ENCODE results near the gene THOC6.

THOC6 gene

DNA sequence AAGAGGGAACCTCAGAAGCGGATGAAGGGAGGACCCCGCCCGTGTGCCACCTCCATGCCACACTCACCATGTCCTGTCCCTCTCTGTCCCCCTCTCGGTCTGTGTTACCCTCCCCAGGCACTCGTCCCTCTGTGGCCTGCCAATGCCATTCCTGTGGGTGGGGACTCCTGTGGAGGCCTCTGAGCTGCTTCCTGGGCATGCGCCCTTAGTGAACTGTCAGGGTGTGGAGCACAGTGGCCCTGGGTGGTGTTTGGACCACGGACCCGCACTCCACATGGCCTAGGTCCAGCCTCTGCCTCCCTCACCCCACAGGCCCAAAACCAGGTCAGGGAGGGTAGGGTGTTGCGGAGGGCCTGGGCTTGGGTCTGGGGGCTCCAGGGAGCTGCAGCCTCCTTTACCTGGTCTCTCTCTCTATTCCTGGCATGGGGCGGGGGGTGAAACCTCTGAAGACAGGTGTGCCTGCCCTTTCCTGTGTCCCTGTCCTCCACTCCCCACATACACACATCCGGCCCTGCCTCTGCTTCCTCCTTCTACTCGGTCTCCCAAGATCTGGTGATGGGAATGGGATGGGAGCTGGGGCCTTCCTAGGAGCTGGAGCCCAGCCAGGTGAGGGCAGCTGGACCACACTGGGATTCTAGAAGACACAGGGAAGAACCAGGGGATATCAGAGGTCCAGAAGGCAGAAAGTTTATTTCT is 32.1 kb upstream of the THOC6 start:
- DNase-seq (ENCODE audit: low spot score) = no peak

DNA sequence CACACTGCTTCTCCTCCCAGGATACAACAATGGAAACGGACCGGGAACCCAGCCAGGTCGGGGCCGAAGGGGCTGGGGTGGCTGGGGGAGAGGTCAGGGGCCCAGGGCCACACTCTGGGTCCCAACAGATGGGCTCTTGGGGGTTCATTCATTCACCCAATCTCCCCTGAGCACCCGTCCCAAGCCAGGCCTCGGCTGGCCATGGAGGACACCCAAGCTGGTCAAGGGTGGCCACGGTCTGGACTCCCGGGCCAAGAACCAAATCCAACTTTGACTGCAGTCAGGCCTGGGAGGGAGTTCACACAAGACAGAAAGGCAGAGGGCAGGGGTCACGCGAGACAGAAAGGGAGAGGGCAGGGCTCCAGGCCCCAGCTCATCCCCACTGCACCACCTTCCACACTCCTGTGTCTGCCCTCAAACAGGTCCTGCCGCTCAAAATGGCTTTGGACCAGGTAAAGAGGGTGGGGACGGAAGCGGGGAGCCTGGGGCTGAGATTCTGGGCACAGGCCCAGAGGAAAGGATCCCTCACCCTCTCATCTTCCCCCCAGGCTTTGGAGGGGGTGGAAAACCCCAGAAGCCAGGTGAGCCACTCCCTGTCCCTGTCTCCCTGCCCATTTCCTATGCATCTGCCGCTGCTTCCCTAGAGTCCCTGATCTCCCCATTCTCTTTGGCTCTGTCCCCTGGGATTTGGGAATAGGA is 31.3 kb upstream of the THOC6 start:
- no peak for DNase-seq (ENCODE audit: low spot score)

DNA sequence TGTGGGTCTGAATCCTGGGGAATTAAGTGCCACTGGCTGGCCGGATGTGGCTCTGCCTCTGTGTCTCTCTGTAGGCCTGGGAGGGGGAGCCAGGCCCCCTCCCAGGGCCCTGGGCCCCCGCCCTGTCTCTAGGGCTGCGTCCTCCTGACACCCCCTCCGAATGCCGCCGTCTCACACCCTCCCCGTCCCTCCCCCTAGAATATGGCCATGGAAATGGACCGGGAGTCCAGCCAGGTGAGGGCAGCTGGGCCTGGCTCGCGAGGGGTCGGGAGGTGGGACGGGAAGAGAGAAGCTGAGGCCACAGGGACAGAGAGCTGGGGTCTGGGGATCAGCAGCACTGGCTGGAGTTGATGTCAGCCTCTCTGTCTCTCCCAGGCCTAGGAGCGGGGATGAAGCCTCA is 27.5 kb upstream of the THOC6 start:
- no peak for DNase-seq (ENCODE audit: low spot score)

DNA sequence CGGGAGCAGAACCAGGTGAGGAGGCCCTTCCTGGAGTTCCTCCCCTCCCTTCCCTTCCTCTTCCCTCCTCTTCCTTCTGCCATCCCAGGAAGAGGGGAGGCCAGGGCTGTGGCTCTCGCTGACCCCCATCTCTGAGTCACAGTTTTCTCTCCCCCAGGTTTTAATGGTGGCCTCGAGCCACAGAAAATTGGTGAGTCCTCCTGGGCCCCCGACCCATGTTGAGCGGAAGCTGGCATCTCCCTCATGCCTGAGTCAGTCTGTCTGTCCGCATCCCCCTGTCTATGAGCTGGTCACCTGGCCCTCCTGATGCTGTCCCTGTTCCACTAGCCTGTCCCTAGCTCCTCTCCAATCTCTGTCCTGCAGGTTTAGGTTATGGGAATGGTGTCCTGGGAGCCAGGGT is 23.9 kb upstream of the THOC6 start:
- no peak for DNase-seq (ENCODE audit: low spot score)

DNA sequence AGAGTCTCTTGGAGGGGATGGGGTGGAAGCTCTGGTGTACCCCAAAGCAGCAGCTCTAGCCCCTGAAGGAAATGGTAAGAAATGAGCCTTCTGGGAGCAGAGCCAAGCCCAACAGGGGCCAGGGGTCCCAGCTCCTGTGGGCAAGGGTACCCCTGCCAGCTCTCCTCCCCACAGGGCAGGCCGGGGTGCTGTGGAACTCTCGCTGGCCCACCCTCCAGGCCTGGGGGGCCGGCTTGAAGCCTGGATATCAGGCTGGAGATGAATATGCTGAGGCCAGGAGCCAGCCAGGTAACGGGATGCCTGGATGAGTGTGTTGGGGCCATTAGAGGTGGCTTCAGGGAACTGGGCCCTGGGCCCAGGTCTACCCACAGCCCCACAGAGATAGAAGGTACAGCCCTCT is 23.3 kb upstream of the THOC6 start:
- DNase-seq (ENCODE audit: low spot score) = no peak

DNA sequence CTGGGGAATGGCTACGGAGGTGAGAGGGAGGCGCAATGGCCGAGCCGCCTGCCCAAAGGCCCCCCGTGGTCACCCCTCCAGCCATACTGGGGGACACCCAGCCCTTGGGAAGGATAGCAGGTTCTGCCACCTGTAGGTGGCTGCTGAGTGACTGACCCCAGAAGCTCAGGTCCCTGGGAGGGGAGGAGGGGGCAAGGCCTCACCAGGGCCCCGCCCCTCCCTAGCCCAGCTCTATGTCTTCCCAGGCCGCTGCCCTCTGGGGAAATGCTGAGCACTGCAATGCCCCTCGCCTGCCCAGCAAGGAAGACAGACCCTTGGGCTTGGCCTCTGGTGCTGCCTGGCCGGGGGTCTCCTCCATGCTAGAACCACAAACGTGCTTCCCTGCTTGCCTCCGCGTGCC is 22.5 kb upstream of the THOC6 start:
- DNase-seq (ENCODE audit: low spot score) = no peak

DNA sequence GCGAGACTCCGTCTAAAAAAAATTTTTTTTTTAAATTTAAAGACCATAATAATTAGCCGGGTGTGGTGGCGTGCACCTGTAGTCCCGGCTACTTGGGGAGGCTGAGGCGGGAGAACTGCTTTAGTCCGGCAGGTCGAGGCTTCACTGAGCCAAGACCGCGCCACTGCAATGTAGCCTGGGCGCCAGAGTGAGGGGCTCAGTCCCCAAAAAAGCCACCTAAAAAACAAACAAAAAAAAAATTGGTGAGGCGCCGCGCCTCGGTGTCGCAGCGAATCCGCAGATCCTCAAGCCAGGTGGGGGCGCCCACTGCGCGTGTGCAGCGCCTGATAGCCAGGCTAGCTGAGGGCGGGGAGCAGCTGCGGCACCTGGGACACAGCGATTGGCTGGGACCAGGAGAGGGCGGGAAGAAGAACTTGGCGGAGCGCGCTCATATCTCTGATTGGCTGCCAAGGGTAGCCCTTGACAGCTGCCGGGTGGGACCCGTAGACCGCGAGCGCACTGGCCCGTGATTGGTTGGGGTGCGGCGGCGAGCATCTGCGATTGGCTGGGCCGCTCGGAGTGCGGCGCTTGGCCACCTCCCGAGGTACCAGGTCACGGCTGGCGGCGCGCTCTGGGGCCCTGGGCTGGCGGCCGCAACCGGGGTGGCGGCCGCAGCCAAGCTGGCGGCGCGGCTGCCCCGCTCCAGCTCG is 20.1 kb upstream of the THOC6 start:
- DNase-seq (ENCODE audit: low spot score) = peak; percentile 99

DNA sequence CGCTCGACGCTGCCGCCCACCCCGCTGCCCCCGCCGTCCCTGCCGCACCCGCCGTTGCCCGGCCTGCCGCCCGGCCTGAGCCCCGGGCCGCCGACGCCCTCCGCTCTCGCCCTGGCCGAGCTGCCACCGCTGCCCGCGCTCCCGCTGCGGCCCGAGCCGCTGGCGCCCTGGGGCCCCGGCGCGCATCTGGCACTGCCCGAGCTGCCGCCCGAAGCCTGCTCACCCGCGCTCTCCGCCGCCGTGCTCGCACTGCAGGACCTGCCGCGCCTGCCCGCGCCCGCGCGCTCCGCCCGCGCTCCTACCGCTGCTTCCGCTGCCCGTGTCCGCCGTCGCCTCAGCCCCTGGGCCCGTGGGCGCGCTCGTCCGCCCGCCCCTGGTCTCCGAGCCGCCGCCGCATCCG is 19.5 kb upstream of the THOC6 start:
- no peak for DNase-seq (ENCODE audit: low spot score)

DNA sequence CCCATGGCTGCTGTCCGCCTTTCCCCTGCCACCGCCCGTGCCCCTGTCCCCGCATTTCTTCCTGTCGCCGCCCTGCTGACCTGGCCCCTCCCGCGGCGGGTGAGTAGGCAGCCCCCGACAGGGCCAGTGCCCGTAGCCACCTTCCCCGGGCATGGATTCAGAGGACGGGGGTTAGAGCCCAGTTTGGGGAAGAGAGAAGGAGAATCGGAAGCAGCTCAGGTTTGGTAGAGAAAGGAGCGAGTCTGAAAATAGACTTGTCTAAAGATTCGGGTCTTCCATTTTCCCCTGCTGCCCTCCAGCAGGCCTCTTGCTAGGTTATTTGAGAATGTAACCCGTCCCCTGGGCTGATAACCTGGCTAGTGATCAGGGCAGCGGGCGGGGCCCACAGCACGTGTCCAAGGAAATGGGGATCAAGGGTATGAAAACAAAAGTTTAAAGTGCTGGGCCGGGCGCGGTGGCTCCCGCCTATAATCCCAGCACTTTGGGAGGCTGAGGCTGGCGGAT is 19.0 kb upstream of the THOC6 start:
- no peak for DNase-seq (ENCODE audit: low spot score)

DNA sequence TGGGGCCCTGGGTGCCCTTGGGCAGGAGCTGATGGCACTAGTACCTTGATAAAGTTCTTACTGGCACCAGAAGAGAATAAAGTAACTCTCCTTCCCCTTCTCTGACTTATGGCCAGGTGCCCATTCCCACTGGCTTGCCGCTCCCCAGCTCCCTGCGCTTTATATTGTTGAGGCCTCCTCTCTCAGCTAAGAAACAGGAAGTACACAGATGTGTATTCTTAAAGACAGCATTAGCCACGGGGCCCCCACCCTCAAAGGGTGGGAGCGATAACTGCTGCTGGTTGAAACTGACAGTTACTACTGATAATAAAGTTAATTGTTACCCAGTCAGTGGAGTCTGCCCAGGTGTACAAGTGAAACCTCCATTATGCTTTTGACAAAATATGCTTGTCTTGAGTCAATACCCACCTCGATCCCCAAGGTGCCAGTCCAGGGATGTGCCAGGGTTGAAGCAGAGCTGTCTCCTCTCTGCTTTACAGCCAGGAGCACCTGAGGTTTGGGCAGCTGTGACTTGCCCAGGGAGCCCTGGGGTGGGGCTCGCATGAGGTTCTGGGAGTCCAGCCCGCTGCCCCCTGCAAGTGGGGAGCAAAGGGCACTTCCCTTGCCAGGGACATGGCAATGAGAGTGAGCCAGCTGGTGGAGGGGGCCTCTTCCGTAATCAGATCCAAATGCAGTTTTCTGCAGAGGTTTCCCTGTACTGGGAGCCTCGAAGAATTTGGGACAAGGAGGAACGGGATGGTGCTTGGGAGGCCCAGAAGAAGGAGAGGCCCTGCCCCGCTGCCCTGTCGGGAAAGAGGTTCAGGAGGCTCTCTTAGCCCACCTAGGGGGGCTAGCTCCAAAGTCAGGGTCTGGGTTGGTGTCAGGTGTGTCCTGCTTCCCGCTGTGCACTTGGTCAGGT is 16.5 kb upstream of the THOC6 start:
- DNase-seq (ENCODE audit: low spot score) = no peak

DNA sequence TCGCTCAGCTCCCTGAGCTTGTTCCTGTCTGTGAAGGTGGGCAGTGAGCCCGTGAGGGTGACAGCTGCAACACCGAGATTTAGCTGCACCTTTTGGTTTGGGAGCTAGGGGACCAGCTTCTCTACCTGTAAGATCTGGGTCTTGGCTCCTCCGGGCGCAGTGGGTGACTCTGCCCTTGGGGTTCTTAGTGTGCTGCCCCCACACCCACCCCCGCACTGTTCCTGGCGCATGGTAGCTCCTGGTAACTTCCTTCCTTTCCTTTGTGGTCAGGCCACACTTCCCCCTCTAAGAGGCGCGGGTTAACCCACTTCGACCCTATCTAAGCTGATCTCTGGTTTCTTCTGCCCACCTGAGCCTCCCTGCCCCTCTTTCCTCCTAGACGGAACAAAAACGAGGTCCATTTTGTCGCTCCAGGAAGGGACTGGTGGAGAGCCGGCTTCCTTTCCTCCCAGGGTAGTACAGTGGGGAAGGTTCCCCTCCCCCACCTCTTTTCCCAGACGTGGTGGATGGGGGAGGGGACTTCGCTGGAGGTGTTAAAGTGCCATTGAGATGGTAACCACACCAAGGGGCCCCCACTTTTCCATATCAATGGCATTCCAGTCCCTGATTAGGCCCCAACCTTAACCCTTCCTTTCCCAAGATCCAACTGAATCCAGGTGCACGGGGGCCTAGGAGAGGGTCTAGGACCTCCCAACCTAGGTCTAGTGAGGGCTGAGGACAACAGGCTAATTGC is 15.7 kb upstream of the THOC6 start:
- DNase-seq (ENCODE audit: low spot score) = no peak

DNA sequence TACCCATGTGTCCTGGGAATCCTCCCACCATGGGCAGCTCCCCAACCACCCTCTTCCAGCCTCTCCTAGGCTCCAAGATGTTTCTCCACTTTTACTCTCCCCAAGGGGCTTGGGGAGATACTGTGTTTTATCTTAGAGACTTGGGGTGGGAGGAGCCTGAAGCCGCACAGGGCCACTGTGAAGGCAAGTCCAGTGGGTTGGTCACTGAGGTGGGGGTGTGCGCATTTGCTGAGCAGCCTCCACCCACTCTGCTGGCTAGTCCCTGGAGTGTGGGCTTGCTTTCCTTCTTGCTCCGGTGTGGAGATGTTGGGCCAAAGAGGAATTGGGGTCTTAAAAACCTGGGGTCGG is 15.2 kb upstream of the THOC6 start:
- no peak for DNase-seq (ENCODE audit: low spot score)

DNA sequence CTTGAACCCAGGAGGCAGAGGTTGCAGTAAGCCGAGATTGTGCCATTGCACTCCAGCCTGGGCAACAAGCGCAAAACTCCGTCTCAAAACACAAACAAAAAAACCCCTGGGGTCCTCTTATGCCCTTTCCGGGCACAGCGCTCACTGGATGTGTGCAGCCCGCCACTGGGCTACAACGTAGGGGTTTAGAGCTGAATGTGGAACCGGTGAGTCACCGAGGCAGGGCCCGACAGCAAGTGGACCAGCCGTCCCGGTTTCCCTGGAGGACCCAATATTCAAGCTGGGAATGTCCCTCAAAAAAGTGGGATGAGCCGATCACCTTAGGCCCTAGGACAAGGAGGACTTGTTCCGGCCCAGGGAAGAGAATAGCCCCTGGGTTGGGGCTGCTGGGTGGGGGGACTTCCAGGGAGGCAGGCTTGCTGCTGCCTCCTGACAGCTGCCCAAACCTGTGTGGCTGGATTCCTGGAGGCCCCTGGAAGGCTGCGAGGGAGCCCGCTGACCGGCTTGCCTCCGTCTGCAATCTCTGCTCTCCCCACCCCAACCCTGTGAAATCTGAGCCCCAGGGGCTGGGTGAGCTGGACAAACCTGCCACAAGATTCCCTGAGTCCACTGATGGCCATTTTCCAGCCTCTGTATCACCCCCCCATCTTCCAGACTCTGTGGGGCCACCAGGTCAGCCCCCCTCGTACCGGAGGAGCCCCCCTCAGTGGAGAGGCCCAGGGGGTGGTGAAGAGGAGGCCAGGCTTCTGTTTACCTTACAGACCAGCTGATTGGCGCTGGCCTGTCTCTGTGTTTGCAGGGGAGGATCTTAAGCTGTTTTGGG is 14.1 kb upstream of the THOC6 start:
- DNase-seq (ENCODE audit: low spot score) = no peak

DNA sequence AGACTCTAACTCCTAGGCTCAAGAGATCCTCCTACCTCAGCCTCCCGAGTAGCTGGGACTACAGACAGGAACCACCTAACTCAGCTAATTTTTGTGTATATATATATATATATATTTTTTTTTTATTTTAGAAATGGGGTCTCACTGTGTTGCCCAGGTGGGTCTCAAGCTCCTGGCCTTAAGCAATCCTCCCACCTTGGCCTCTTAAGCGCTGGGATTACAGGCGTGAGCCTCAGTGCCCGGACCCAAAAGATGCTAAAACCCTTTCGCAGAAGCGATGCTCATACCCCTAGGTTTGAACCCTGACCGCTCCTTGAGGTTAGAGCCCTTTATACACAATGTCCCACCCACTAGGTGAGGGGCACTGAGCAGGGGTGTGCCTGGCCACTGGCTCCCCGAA is 13.3 kb upstream of the THOC6 start:
- DNase-seq (ENCODE audit: low spot score) = no peak

DNA sequence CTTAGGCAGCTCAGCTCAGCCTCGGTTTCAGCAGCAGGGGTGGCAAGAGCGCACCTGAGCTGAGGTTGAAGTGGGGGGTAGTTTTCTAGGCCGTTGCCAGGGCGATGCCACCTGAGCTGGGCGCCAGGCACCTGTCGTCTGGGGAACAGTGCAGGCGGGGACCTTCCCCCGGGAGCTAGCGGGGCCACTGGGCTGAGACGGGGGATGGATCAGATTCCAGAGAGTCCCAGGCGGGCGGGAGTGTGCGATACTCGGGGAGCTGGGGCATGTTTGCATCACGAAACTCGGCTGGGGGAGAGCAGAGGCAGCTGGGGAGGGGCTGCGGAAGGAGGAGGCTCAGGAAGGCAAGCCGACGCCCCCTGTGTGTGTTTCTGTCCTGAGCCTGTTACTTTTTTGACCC is 11.6 kb upstream of the THOC6 start:
- DNase-seq (ENCODE audit: low spot score) = no peak

DNA sequence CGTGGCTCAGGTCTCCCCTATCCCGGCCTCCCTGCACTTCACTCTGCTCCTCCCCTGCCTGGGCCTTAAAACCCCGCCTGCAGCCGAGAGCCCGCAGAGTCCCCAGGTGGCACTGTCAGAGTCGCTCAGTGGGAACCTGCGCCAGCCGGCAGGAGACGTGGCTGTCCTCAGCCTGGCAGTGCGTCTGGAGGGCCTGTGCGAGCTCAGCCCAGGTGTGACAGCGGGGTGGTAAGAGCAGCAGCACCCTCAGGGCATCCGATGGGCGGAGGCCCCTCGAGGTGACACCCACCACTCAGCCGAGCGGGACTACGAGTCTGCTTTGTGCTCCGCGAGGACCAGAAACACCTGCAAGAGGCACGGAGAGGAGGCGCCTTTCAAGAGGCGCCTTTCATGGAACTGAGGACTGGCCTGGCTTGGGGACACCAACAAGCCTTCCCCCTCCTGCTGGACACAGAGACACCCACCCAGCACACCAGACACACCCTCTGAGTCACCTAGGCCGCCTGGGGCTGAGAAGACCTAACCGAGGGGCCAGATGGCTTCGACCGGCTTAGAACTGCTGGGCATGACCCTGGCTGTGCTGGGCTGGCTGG is 10.9 kb upstream of the THOC6 start, which contains the start of gene CLDN9:
Gene CLDN9 (plus strand): TSS at position 96 of the 593 bp plus-strand sequence. CDS start 440 bp downstream, at position 536.
- no peak for DNase-seq (ENCODE audit: low spot score)

DNA sequence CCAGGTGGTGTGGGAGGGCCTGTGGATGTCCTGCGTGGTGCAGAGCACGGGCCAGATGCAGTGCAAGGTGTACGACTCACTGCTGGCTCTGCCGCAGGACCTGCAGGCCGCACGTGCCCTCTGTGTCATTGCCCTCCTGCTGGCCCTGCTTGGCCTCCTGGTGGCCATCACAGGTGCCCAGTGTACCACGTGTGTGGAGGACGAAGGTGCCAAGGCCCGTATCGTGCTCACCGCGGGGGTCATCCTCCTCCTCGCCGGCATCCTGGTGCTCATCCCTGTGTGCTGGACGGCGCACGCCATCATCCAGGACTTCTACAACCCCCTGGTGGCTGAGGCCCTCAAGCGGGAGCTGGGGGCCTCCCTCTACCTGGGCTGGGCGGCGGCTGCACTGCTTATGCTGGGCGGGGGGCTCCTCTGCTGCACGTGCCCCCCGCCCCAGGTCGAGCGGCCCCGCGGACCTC is 10.3 kb upstream of the THOC6 start:
- no peak for DNase-seq (ENCODE audit: low spot score)

DNA sequence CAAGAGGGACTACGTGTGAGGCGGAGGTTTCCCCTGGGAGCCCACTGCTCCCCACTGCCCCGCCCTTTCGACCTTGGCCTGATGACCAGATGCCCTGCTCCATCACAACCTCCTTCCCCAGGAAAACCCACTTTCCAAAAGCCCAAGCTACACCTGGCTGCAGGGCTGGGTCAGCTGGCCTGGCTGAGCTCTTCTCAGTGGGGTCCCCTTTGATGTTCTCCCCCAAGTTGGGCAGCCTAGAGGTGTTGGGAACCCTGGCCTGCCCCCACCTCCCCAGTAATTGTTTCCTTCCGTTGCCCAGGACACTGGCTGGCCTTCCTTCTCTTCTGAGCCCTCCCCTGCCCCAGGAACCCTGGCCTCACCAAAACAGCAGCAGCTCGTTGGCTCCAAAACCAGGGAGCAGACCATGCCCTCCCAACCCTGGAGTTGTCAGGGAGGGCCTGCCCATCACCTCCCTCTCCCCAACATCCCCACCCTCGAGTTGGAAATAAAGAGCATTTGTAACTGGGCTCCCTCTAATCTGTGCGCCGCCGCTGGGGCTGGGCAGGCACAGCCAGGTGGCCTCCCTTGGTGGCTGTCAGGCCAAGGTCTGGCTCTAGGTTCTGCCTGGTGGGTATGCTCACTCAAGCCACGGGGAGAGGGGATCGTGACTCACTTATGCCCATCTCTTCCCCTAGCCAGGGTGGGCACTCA is 9.7 kb upstream of the THOC6 start:
- DNase-seq (ENCODE audit: low spot score) = no peak

DNA sequence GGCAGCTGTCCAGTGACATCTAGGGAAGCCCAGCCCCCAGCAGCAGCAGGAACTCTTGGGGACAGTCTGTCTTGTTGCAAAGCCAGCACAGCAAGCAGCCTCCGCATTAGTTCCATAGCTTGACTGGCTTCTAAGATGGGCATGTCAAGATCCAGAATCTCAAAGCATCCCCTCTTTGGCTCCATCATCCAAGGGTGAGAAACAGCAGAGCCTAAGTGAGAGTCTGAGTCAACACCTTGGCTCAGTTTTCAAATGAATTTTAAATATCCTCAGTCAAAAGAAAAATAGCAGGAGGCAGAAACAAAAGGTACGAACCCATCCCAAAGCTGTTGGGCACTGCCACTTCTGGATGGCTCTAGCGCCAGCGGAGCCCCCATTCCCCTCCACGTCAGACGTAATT is 8.9 kb upstream of the THOC6 start:
- no peak for DNase-seq (ENCODE audit: low spot score)

Data from CD4-positive, alpha-beta T cell treated with Interleukin-15 for 4 hours (primary cell).